H1 (cell line): ENCODE data around the gene TFCP2. TPM values are rescaled to one million over a fixed set of nuclear protein-coding genes. Genes with fewer than 3 reads are reported as not detected.

ENCODE experiments used
- CTCF ChIA-PET: fragments of 300-600 bp; sonication (Branson Sonifier 250); formaldehyde crosslinking; loops from one replicate; lab custom pipeline; 2021; ENCODE audit not compliant: partially characterized antibody; lab: Charles Lee
- POLR2A ChIA-PET: fragments of 300-600 bp; sonication (Branson Sonifier 250); formaldehyde crosslinking; loops from one replicate; lab custom pipeline; 2021; ENCODE audit warnings: inconsistent platforms; ENCODE audit not compliant: partially characterized antibody; lab: Charles Lee
- DNase-seq, 2 experiments: peaks; one replicate each; pipeline versions ENCODE4 v3.0.0 to v3.0.0-alpha.2; 2010 to 2022; ENCODE audit warnings: low spot score in 2 of 2, low read depth in 1 of 2, mixed read lengths in 1 of 2
- FAIRE-seq: peaks from 2 replicates; lab custom pipeline; 2011; peaks lifted over from hg19 to GRCh38; lab: Jason Lieb, UNC
- H2AFZ ChIP-seq: 2 replicates; pipeline ENCODE4 v1.8.1; 2012; ENCODE audit warnings: low read length, inconsistent platforms
- H2AK5ac ChIP-seq: 2 replicates; pipeline ENCODE4 v1.6.1; 2013; ENCODE audit warnings: low read depth, low read length
- H2BK120ac ChIP-seq: replicated peaks from 2 replicates; pipeline ENCODE3; 2013; ENCODE audit warnings: low read depth, low read length, inconsistent platforms
- H2BK12ac ChIP-seq: 2 replicates; pipeline ENCODE4 v1.6.1; 2013; ENCODE audit warnings: low read depth, low read length
- H2BK15ac ChIP-seq: 2 replicates; pipeline ENCODE4 v1.6.1; 2013; ENCODE audit warnings: low read length
- H2BK20ac ChIP-seq: 2 replicates; pipeline ENCODE4 v1.6.1; 2013; ENCODE audit warnings: low read length
- H2BK5ac ChIP-seq: 2 replicates; pipeline ENCODE4 v1.6.1; 2013; ENCODE audit warnings: low read depth, low read length
- H3K14ac ChIP-seq: 2 replicates; pipeline ENCODE4 v1.6.1; 2013; ENCODE audit warnings: inconsistent platforms; ENCODE audit not compliant: insufficient read length
- H3K18ac ChIP-seq: 2 replicates; pipeline ENCODE4 v1.6.1; 2013; ENCODE audit warnings: low read length; ENCODE audit errors: extremely low read depth
- H3K23ac ChIP-seq: 2 replicates; pipeline ENCODE4 v1.6.1; 2013; ENCODE audit warnings: inconsistent platforms; ENCODE audit not compliant: insufficient read length
- H3K23me2 ChIP-seq: 2 replicates; pipeline ENCODE4 v1.6.1; 2013; ENCODE audit warnings: low read depth, low read length
- H3K27ac ChIP-seq: 2 replicates; pipeline ENCODE4 v1.6.1; 2011; ENCODE audit warnings: low read depth, low read length, inconsistent platforms
- H3K27me3 ChIP-seq, 4 experiments: replicated peaks in 1 of 4; 1 replicate in 1 of 4; 2 replicates in 3 of 4; pipeline versions ENCODE4 v1.6.1 to v1.8.1; 2011 to 2013; ENCODE audit warnings: low read length in 3 of 4, mild to moderate bottlenecking in 3 of 4, inconsistent platforms in 2 of 4, mixed read lengths in 2 of 4, moderate library complexity in 1 of 4; ENCODE audit not compliant: control insufficient read depth in 3 of 4, insufficient read depth in 3 of 4; ENCODE audit errors: extremely low read depth in 1 of 4
- H3K36me3 ChIP-seq, 4 experiments: 2 replicates each; pipeline versions ENCODE4 v1.6.1 to v1.8.1; 2011 to 2013; ENCODE audit warnings: mild to moderate bottlenecking in 4 of 4, low read length in 3 of 4, moderate library complexity in 2 of 4, control low read depth in 1 of 4, inconsistent platforms in 1 of 4; ENCODE audit not compliant: insufficient read depth in 4 of 4, control insufficient read depth in 2 of 4
- H3K4ac ChIP-seq: replicated peaks from 2 replicates; pipeline ENCODE3; 2013; ENCODE audit warnings: low read length, low read depth, mixed read lengths, inconsistent platforms; ENCODE audit not compliant: insufficient read length
- H3K4me1 ChIP-seq, 4 experiments: replicated peaks in 1 of 4; 1 replicate in 1 of 4; 2 replicates in 3 of 4; pipeline versions ENCODE4 v1.6.1 to v1.8.1; 2011 to 2013; ENCODE audit warnings: low read length in 3 of 4, inconsistent platforms in 2 of 4, mixed read lengths in 1 of 4; ENCODE audit not compliant: insufficient read depth in 4 of 4, control insufficient read depth in 3 of 4
- H3K4me2 ChIP-seq, 2 experiments: 2 replicates each; pipeline versions ENCODE4 v1.6.1 to v1.8.1; 2011 to 2013; ENCODE audit warnings: low read depth in 2 of 2, low read length in 2 of 2, control low read depth in 1 of 2, inconsistent platforms in 1 of 2, mild to moderate bottlenecking in 1 of 2; ENCODE audit not compliant: insufficient read depth in 1 of 2
- H3K4me3 ChIP-seq, 4 experiments: fragments of 200-600, 300-600 bp in 1 of 4; sonication (generic), shearing (Covaris generic), sonication (Bioruptor Twin) in 1 of 4; 2 replicates each; pipeline versions ENCODE4 v1.5.1 to v1.8.1; 2011 to 2016; ENCODE audit warnings: low read length in 4 of 4, low read depth in 3 of 4, control low read depth in 2 of 4, inconsistent platforms in 2 of 4, mild to moderate bottlenecking in 2 of 4, mixed read lengths in 1 of 4, moderate library complexity in 1 of 4; ENCODE audit not compliant: insufficient read depth in 2 of 4; ENCODE audit errors: extremely low read depth in 1 of 4
- H3K56ac ChIP-seq: replicated peaks from 2 replicates; pipeline ENCODE3; 2013; ENCODE audit warnings: low read depth, mild to moderate bottlenecking, mixed read lengths, low read length, inconsistent platforms; ENCODE audit not compliant: insufficient read length
- H3K79me1 ChIP-seq: 2 replicates; pipeline ENCODE4 v1.6.1; 2013; ENCODE audit warnings: low read depth, low read length, control low read depth
- H3K79me2 ChIP-seq, 2 experiments: 2 replicates each; pipeline versions ENCODE4 v1.6.1 to v1.8.1; 2012 to 2013; ENCODE audit warnings: low read length in 2 of 2, mild to moderate bottlenecking in 2 of 2, inconsistent platforms in 1 of 2; ENCODE audit not compliant: insufficient read depth in 2 of 2, control insufficient read depth in 1 of 2
- H3K9ac ChIP-seq, 4 experiments: replicated peaks in 1 of 4; 1 replicate in 1 of 4; 2 replicates in 3 of 4; pipeline versions ENCODE4 v1.6.1 to v1.8.1; 2011 to 2013; ENCODE audit warnings: low read depth in 3 of 4, low read length in 3 of 4, control low read depth in 2 of 4, mild to moderate bottlenecking in 2 of 4, moderate library complexity in 2 of 4, inconsistent platforms in 1 of 4; ENCODE audit errors: extremely low read depth in 1 of 4
- H3K9me3 ChIP-seq, 2 experiments: 2 replicates each; pipeline versions ENCODE4 v1.6.1 to v1.8.1; 2012 to 2013; ENCODE audit warnings: mild to moderate bottlenecking in 2 of 2, moderate library complexity in 2 of 2, control low read depth in 1 of 2, inconsistent platforms in 1 of 2, low read depth in 1 of 2, low read length in 1 of 2, mixed read lengths in 1 of 2; ENCODE audit not compliant: insufficient read depth in 2 of 2
- H4K20me1 ChIP-seq, 2 experiments: replicated peaks in 1 of 2; 2 replicates each; pipeline versions ENCODE3 to v1.8.1; 2011 to 2013; ENCODE audit warnings: inconsistent platforms in 2 of 2, low read length in 2 of 2, mild to moderate bottlenecking in 1 of 2; ENCODE audit not compliant: insufficient read depth in 2 of 2, control insufficient read depth in 1 of 2
- H4K5ac ChIP-seq: 2 replicates; pipeline ENCODE4 v1.6.1; 2013; ENCODE audit warnings: low read length, low read depth, mixed read lengths, inconsistent platforms; ENCODE audit not compliant: insufficient read length
- H4K8ac ChIP-seq: 2 replicates; pipeline ENCODE4 v1.8.0; 2013; ENCODE audit warnings: mild to moderate bottlenecking, moderate library complexity, low read length, inconsistent platforms; ENCODE audit not compliant: insufficient read depth; ENCODE audit errors: extremely low read depth
- H4K91ac ChIP-seq: replicated peaks from 2 replicates; pipeline ENCODE3; 2013; ENCODE audit warnings: low read length, mixed read lengths, inconsistent platforms; ENCODE audit not compliant: insufficient read length
- CBX5 ChIP-seq: fragments of 300-800, 300-1000 bp; sonication (generic); IDR thresholded peaks from 2 replicates; pipeline ENCODE4 v1.7.1; 2016; ENCODE audit warnings: antibody characterized with exemption, low read length, low read depth
- CEBPB ChIP-seq: IDR thresholded peaks from 2 replicates; pipeline ENCODE4 v1.6.1; 2012; ENCODE audit warnings: low read depth, low read length
- CHD2 ChIP-seq: IDR thresholded peaks from 2 replicates; pipeline ENCODE4 v1.6.1; 2012; ENCODE audit warnings: low read length, improper control_type of control experiment
- FOSL1 ChIP-seq: IDR thresholded peaks from 2 replicates; pipeline ENCODE4 v1.6.1; 2011; ENCODE audit warnings: mild to moderate bottlenecking, low read depth, low read length, moderate library complexity; ENCODE audit not compliant: insufficient read depth
- GTF2F1 ChIP-seq: IDR thresholded peaks from 2 replicates; pipeline ENCODE4 v1.6.1; 2012; ENCODE audit warnings: low read depth, low read length, improper control_type of control experiment, borderline replicate concordance
- KDM1A ChIP-seq: fragments of 200-600, 300-600 bp; sonication (generic); IDR thresholded peaks from 2 replicates; pipeline ENCODE4 v1.7.1; 2016; ENCODE audit warnings: mild to moderate bottlenecking, low read length, borderline replicate concordance
- MAFK ChIP-seq: IDR thresholded peaks from 2 replicates; pipeline ENCODE4 v1.6.1; 2012; ENCODE audit warnings: low read depth, mild to moderate bottlenecking, improper control_type of control experiment, low read length
- PHF8 ChIP-seq: fragments of 200-600 bp; sonication (generic); conservative IDR thresholded peaks from 2 replicates; pipeline ENCODE4 v1.7.1; 2012; ENCODE audit warnings: low read depth, mild to moderate bottlenecking, inconsistent platforms, low read length, moderate library complexity
- RBBP5 ChIP-seq: IDR thresholded peaks from 2 replicates; pipeline ENCODE4 v1.7.1; 2012; ENCODE audit warnings: low read depth, mild to moderate bottlenecking, inconsistent platforms, low read length, moderate library complexity, borderline replicate concordance
- RFX5 ChIP-seq: IDR thresholded peaks from 2 replicates; pipeline ENCODE4 v1.6.1; 2011; ENCODE audit warnings: low read depth, low read length, improper control_type of control experiment, borderline replicate concordance
- SIX5 ChIP-seq: IDR thresholded peaks from 2 replicates; pipeline ENCODE4 v1.6.1; 2011; ENCODE audit warnings: mild to moderate bottlenecking, low read depth, low read length
- SP4 ChIP-seq: IDR thresholded peaks from 2 replicates; pipeline ENCODE4 v1.6.1; 2012; ENCODE audit warnings: low read length, inconsistent platforms
- WGBS, 2 experiments: shearing (Covaris generic) in 1 of 2; methylation state at CpG; one replicate each; pipeline versions ENCODE4 v1.1.6 to v1.1.7; 2013 to 2015; ENCODE audit warnings: low lambda C conversion rate in 2 of 2, mixed read lengths in 2 of 2, inconsistent platforms in 1 of 2, low coverage in 1 of 2, missing lambda C conversion rate in 1 of 2; ENCODE audit not compliant: insufficient replicate concordance in 2 of 2, insufficient coverage in 1 of 2, insufficient read length in 1 of 2; ENCODE audit errors: extremely low coverage in 1 of 2, missing lambda C conversion rate in 1 of 2; 5-methylcytosine and 5-hydroxymethylcytosine counted together
- polyA plus RNA-seq, 7 experiments: library from polyadenylated mRNA; depleted of rRNA in 3 of 7; stranded (reverse) in 5 of 7; unstranded in 2 of 7; fragments of >200 nt in 5 of 7; fragments of 200-250 nt in 2 of 7; gene quantifications; 1 replicate in 5 of 7; 2 replicates in 1 of 7; 4 replicates in 1 of 7; pipeline versions ENCODE4 v1.2.1 to v1.2.3, GENCODE V29; 2011 to 2013; ENCODE audit warnings: missing spikeins in 2 of 7, mixed read lengths in 2 of 7
- total RNA-seq: library from RNA; stranded (reverse); fragmentation: NEBNext Ultra II Directional; extraction: Animal tissue kit (Norgen Biotek cat#: 25700); gene quantifications from 2 replicates; pipeline ENCODE4 v1.2.1, GENCODE V29; 2021
- TF ChIP-seq, protein P1 (sequence below): IDR thresholded peaks from 2 replicates; pipeline ENCODE4 v1.6.1; 2011; ENCODE audit warnings: low read length, improper control_type of control experiment

Gene TFCP2
- total and polyA plus RNA-seq, 2 of the 8 experiments (the other 6 are each of a cell fraction or from before 2014, with no cell fraction given), result 19.8 to 49.2 TPM

DNA sequence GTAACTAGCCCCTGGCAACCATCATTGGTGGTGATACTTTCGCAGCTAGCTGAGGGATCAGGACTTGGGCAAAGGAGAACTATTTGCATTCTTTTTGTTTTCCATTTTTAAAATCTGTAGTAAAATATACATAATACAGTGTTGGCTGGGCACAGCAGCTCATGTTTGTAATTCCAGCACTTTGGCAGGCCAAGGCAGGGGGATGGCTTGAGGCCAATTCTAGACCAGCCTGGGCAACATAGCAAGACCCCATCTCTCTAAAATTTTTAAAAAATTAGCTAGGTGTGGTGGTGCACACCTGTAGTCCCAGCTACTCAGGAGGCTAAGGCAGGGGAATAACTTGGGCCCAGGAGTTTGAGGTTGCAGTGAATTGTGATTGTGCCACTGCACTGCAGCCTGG, 20.0 kb downstream of the TFCP2 start:
- H3K23me2 ChIP-seq, result peaks cover 1% of the 10 kb centered on the region; the same call in 1 of the 2 replicates
- POLR2A ChIA-PET, result interaction anchor here (0.7 kb wide), 1 partner anchor 11 kb away, joined by 3 read pairs; no protein-coding TSS in a partner anchor
- H3K18ac ChIP-seq, result no peak overlapping the region
- DNase-seq (no peak), FAIRE-seq (no peak)
- peaks cover 0 to 3% of the 10 kb centered on the region in 2 experiments for H4K20me1 ChIP-seq
- H4K8ac ChIP-seq, result no peak overlapping the region
- H4K91ac ChIP-seq, result no peak overlapping the region
- H2BK5ac ChIP-seq, result no peak overlapping the region
- no peak overlapping the region for H3K14ac ChIP-seq
- H2BK15ac ChIP-seq, result no peak overlapping the region
- no peak overlapping the region for H2BK120ac ChIP-seq
- no peaks in the 10 kb centered on the region for H3K36me3 ChIP-seq
- no peak overlapping the region for H3K4me2 ChIP-seq
- H3K4ac ChIP-seq, result no peak overlapping the region
- no peak overlapping the region for H4K5ac ChIP-seq
- no peak overlapping the region for H2AK5ac ChIP-seq
- H3K27ac ChIP-seq, result no peak overlapping the region
- no peaks in the 10 kb centered on the region for H3K9me3 ChIP-seq
- H3K79me1 ChIP-seq, result no peaks in the 10 kb centered on the region
- H3K79me2 ChIP-seq, result peaks cover 0 to 64% of the 10 kb centered on the region in 2 experiments; a peak in 2 of 4 replicates
- CTCF ChIA-PET, result no interaction called here
- no peak overlapping the region for H3K9ac ChIP-seq
- no peaks in the 10 kb centered on the region for H3K27me3 ChIP-seq
- H2BK20ac ChIP-seq, result no peak overlapping the region
- H3K4me3 ChIP-seq, result no peak overlapping the region
- no peak overlapping the region for H2BK12ac ChIP-seq
- no peak overlapping the region for H3K23ac ChIP-seq
- H2AFZ ChIP-seq, result no peak overlapping the region
- WGBS, 2 experiments, result 91% methylated on average over 1 of the region's 1 CpG; no CpG with 5 or more reads in 1 of the 2 experiments
- no peak overlapping the region for H3K56ac ChIP-seq
- no peaks in the 10 kb centered on the region for H3K4me1 ChIP-seq
- no peak for TF ChIP-seq CHD2
- TF ChIP-seq CBX5, result no peak
- TF ChIP-seq RFX5, result no peak
- TF ChIP-seq MAFK, result no peak
- TF ChIP-seq SIX5, result no peak
- TF ChIP-seq, protein P1, sequence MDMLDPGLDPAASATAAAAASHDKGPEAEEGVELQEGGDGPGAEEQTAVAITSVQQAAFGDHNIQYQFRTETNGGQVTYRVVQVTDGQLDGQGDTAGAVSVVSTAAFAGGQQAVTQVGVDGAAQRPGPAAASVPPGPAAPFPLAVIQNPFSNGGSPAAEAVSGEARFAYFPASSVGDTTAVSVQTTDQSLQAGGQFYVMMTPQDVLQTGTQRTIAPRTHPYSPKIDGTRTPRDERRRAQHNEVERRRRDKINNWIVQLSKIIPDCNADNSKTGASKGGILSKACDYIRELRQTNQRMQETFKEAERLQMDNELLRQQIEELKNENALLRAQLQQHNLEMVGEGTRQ, result no peak
- no peak for TF ChIP-seq GTF2F1
- no peak for TF ChIP-seq RBBP5
- no peak for TF ChIP-seq PHF8
- TF ChIP-seq CEBPB, result no peak
- no peak for TF ChIP-seq KDM1A
- TF ChIP-seq FOSL1, result no peak
- no peak for TF ChIP-seq SP4
